Esophagus squamous epithelium (tissue), 4 donors: ENCODE results near the gene ATRN.

Experiments
- POLR2A ChIP-seq, 4 donors: fragments of 450-650 bp; IDR thresholded peaks; one replicate each; pipeline ENCODE4 v1.6.1; 2017; ENCODE audit warnings: antibody characterized with exemption in 4 of 4, mild to moderate bottlenecking in 4 of 4, moderate library complexity in 3 of 4
- TF ChIP-seq, protein P1 (sequence below), 6 experiments: fragments of 450-650 bp in 4 of 6; fragments of 200-600 bp in 2 of 6; sonication (generic) in 2 of 6; IDR thresholded peaks; one replicate each; pipeline ENCODE4 v1.5.1; 2016 to 2019; ENCODE audit warnings: antibody characterized with exemption in 6 of 6, mild to moderate bottlenecking in 4 of 6, moderate library complexity in 4 of 6

DNA sequence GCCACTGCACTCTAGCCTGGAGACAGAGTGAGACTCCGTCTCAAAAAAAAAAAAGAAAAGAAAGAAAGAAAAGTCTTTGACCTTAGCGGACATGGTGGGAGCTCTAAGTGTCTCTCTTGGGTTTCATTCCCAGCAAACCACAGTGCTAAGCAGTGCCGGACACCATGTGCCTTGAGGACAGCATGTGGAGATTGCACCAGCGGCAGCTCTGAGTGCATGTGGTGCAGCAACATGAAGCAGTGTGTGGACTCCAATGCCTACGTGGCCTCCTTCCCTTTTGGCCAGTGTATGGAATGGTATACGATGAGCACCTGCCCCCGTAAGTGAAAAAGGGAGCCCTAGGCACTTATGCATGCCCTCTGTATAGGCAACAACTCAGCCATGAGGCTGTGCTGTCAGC lies 112.9 kb downstream of the ATRN start:
- TF ChIP-seq, protein P1, sequence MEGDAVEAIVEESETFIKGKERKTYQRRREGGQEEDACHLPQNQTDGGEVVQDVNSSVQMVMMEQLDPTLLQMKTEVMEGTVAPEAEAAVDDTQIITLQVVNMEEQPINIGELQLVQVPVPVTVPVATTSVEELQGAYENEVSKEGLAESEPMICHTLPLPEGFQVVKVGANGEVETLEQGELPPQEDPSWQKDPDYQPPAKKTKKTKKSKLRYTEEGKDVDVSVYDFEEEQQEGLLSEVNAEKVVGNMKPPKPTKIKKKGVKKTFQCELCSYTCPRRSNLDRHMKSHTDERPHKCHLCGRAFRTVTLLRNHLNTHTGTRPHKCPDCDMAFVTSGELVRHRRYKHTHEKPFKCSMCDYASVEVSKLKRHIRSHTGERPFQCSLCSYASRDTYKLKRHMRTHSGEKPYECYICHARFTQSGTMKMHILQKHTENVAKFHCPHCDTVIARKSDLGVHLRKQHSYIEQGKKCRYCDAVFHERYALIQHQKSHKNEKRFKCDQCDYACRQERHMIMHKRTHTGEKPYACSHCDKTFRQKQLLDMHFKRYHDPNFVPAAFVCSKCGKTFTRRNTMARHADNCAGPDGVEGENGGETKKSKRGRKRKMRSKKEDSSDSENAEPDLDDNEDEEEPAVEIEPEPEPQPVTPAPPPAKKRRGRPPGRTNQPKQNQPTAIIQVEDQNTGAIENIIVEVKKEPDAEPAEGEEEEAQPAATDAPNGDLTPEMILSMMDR (IDR thresholded peaks at IDR 0.05), result no peak
- no peak for TF ChIP-seq POLR2A (IDR thresholded peaks at IDR 0.05)
